HCT116 (cell line): Measurements from ENCODE around the gene AGAP1. TPM values are rescaled to one million over a fixed set of nuclear protein-coding genes. Genes with fewer than 3 reads are reported as not detected.

ENCODE experiments used
- ATAC-seq: fragments of 200-7000 bp; cut with Tn5 transposase; 2 replicates; pipeline ENCODE4 v1.9.1; 2020; ENCODE audit warnings: mild to moderate bottlenecking, moderate library complexity
- BruUV-seq: library from RNA; stranded (reverse); fragments of 400-500 nt; replicated peaks from 2 replicates; lab custom pipeline; 2021; lab: Mats Ljungman, UMichigan
- CTCF ChIA-PET: fragments of 300-600 bp; sonication (Branson Sonifier 250); formaldehyde crosslinking; loops from one replicate; lab custom pipeline; 2021; ENCODE audit warnings: antibody characterized with exemption; lab: Charles Lee
- POLR2A ChIA-PET: fragments of 300-600, 350-600 bp; sonication (Branson Sonifier 250); formaldehyde crosslinking; loops from one replicate; lab custom pipeline; 2021; ENCODE audit warnings: antibody characterized with exemption; lab: Charles Lee
- RAD21 ChIA-PET, 2 experiments: fragments of 300-600 bp; sonication (Branson Sonifier 250); formaldehyde crosslinking; loops; one replicate each; lab custom pipeline; 2023; ENCODE audit warnings: low total read pairs in 2 of 2; ENCODE audit not compliant: uncharacterized antibody in 2 of 2, unreplicated experiment in 2 of 2, low non-redundant PET in 1 of 2; lab: Charles Lee
- DNase-seq: peaks from one replicate; pipeline ENCODE4 v3.0.0-alpha.2; 2010; ENCODE audit warnings: low read depth, low spot score
- H2AFZ ChIP-seq: fragments of 200-600 bp; shearing (Covaris generic), sonication (generic); 2 replicates; pipeline ENCODE4 v1.6.1; 2017; ENCODE audit warnings: low read depth, mixed run types, mixed read lengths, antibody characterized with exemption, low read length; ENCODE audit not compliant: poor library complexity, severe bottlenecking
- H3K27ac ChIP-seq: 2 replicates; pipeline ENCODE4 v1.5.1; 2012; ENCODE audit warnings: low read depth, low read length
- H3K27me3 ChIP-seq: fragments of 200-600 bp; sonication (generic); 2 replicates; pipeline ENCODE4 v1.6.1; 2016; ENCODE audit warnings: mixed run types, low read length, mixed read lengths; ENCODE audit not compliant: insufficient read depth
- H3K36me3 ChIP-seq, 2 experiments: fragments of 200-500 bp in 1 of 2; fragments of 200-600 bp in 1 of 2; sonication (Bioruptor generic) in 1 of 2; sonication (generic) in 1 of 2; 2 replicates each; pipeline versions ENCODE4 v1.5.1 to v1.6.1; 2014 to 2016; ENCODE audit warnings: low read length in 2 of 2, inconsistent platforms in 1 of 2, mixed read lengths in 1 of 2, mixed run types in 1 of 2; ENCODE audit not compliant: insufficient read depth in 2 of 2, control insufficient read depth in 1 of 2
- H3K4me1 ChIP-seq, 2 experiments: fragments of 200-600 bp in 1 of 2; sonication (generic) in 1 of 2; 2 replicates each; pipeline versions ENCODE4 v1.5.1 to v1.6.1; 2012 to 2017; ENCODE audit warnings: low read length in 2 of 2, inconsistent platforms in 1 of 2, mild to moderate bottlenecking in 1 of 2, mixed read lengths in 1 of 2, mixed run types in 1 of 2, moderate library complexity in 1 of 2; ENCODE audit not compliant: insufficient read depth in 2 of 2, control insufficient read depth in 1 of 2
- H3K4me2 ChIP-seq: fragments of 200-600 bp; sonication (generic); 2 replicates; pipeline ENCODE4 v1.6.1; 2017; ENCODE audit warnings: mixed run types, low read length, mixed read lengths
- H3K4me3 ChIP-seq, 2 experiments: fragments of 200-600 bp in 1 of 2; sonication (generic) in 1 of 2; replicated peaks in 1 of 2; 2 replicates each; pipeline ENCODE4 v1.5.1; 2011 to 2016; ENCODE audit warnings: low read length in 2 of 2, control low read depth in 1 of 2, low read depth in 1 of 2, mild to moderate bottlenecking in 1 of 2, mixed read lengths in 1 of 2, mixed run types in 1 of 2
- H3K79me2 ChIP-seq: fragments of 200-600 bp; sonication (generic); 2 replicates; pipeline ENCODE4 v1.6.1; 2017; ENCODE audit warnings: mild to moderate bottlenecking, mixed run types, low read length, moderate library complexity, mixed read lengths; ENCODE audit not compliant: insufficient read depth
- H3K9ac ChIP-seq: fragments of 200-600 bp; sonication (generic); 2 replicates; pipeline ENCODE4 v1.6.1; 2016; ENCODE audit warnings: low read length, mixed read lengths
- H3K9me2 ChIP-seq: fragments of 200-600 bp; sonication (generic), shearing (Covaris generic); 2 replicates; pipeline ENCODE4 v1.6.1; 2017; ENCODE audit warnings: mixed run types, mild to moderate bottlenecking, moderate library complexity; ENCODE audit not compliant: insufficient read depth
- H3K9me3 ChIP-seq, 2 experiments: fragments of 200-500 bp in 1 of 2; fragments of 200-600 bp in 1 of 2; sonication (Bioruptor generic) in 1 of 2; sonication (generic) in 1 of 2; 2 replicates each; pipeline ENCODE4 v1.6.1; 2014 to 2017; ENCODE audit warnings: low read length in 2 of 2, mixed read lengths in 2 of 2, inconsistent platforms in 1 of 2, low read depth in 1 of 2, mild to moderate bottlenecking in 1 of 2, mixed run types in 1 of 2, moderate library complexity in 1 of 2; ENCODE audit not compliant: control insufficient read depth in 1 of 2, insufficient read depth in 1 of 2
- H4K20me1 ChIP-seq: fragments of 200-600 bp; sonication (generic), shearing (Covaris generic); 2 replicates; pipeline ENCODE4 v1.6.1; 2017; ENCODE audit warnings: mixed run types, mild to moderate bottlenecking, moderate library complexity; ENCODE audit not compliant: insufficient read depth
- ATF3 ChIP-seq: IDR thresholded peaks from 2 replicates; pipeline ENCODE4 v1.6.1; 2012
- EZH2 ChIP-seq: fragments of 200-600 bp; sonication (generic); IDR thresholded peaks from 2 replicates; pipeline ENCODE4 v1.6.1; 2017; ENCODE audit warnings: antibody characterized with exemption, mixed run types
- JUND ChIP-seq: IDR thresholded peaks from 2 replicates; pipeline ENCODE4 v1.6.1; 2012
- intact Hi-C: fragments of 100-400 bp; cut with micrococcal nuclease; formaldehyde crosslinking; loops from 2 replicates; pipeline ENCODE4 v1.10.0; 2022
- total RNA-seq: library from RNA; stranded (reverse); gene quantifications from one replicate; pipeline ENCODE4 v1.2.1, GENCODE V29; 2021; ENCODE audit not compliant: unreplicated experiment
- TF ChIP-seq, protein P1 (sequence below): IDR thresholded peaks from 2 replicates; pipeline ENCODE4 v1.6.1; 2012; ENCODE audit warnings: low read depth

AGAP1 gene
- total RNA-seq, 1 experiment from 2014 or later = 43.8 TPM

GRCh38 chr2:236171680-236172254, 677.9 kb downstream of the AGAP1 start:
- intact Hi-C loops = no loop called here
- Histone ChIP-seq H3K4me1 (peaks cover 15 to 45% of the 10 kb centered on the region in 2 experiments), H3K9me3 (no peaks in the 10 kb centered on the region), H3K4me2 (no peak overlapping the region), H2AFZ (no peak overlapping the region), H3K36me3 (peaks cover 0 to 21% of the 10 kb centered on the region in 2 experiments; a peak in 1 of 4 replicates), H3K9me2 (no peaks in the 10 kb centered on the region), H3K27ac (no peak overlapping the region), H3K27me3 (no peaks in the 10 kb centered on the region), H3K9ac (no peak overlapping the region), H3K79me2 (peaks cover 46% of the 10 kb centered on the region), H3K4me3 (no peak overlapping the region), H4K20me1 (no peaks in the 10 kb centered on the region; the same call in 1 of the 2 replicates)
- ATAC-seq = no peak
- TF ChIP-seq ATF3 (no peak), EZH2 (no peak), JUND (no peak)
- TF ChIP-seq, protein P1, sequence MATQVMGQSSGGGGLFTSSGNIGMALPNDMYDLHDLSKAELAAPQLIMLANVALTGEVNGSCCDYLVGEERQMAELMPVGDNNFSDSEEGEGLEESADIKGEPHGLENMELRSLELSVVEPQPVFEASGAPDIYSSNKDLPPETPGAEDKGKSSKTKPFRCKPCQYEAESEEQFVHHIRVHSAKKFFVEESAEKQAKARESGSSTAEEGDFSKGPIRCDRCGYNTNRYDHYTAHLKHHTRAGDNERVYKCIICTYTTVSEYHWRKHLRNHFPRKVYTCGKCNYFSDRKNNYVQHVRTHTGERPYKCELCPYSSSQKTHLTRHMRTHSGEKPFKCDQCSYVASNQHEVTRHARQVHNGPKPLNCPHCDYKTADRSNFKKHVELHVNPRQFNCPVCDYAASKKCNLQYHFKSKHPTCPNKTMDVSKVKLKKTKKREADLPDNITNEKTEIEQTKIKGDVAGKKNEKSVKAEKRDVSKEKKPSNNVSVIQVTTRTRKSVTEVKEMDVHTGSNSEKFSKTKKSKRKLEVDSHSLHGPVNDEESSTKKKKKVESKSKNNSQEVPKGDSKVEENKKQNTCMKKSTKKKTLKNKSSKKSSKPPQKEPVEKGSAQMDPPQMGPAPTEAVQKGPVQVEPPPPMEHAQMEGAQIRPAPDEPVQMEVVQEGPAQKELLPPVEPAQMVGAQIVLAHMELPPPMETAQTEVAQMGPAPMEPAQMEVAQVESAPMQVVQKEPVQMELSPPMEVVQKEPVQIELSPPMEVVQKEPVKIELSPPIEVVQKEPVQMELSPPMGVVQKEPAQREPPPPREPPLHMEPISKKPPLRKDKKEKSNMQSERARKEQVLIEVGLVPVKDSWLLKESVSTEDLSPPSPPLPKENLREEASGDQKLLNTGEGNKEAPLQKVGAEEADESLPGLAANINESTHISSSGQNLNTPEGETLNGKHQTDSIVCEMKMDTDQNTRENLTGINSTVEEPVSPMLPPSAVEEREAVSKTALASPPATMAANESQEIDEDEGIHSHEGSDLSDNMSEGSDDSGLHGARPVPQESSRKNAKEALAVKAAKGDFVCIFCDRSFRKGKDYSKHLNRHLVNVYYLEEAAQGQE = no peak
- ChIA-PET CTCF (interaction anchor here (1.0 kb wide), 1 partner anchor 9 kb away, joined by 3 read pairs; no protein-coding TSS in a partner anchor), POLR2A (no interaction called here), RAD21 (no interaction called here)
- DNase-seq = no peak
- no TSS peak for BruUV-seq
